ENCODE measurements around the gene CAV3.

DNA sequence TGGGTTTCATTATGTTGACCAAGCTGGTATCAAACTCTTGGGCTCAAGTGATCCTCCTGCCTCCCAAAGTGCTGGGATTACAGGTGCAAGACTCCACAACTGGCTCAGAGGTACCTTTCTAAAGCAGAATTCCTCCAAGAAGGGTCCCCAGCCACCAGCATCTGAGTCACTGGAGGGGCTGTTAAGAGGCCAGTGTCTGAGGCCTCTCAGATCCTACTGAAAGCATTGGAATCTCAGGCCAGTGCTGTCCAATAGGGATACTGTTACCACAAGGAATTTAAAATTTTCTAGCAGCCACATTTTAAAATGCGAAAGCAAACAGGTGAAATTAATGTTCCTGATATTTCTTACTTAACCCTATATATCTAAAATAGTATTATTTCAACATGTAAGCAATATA is 1.3 kb downstream of the CAV3 start:
- TF ChIP-seq, protein P1, sequence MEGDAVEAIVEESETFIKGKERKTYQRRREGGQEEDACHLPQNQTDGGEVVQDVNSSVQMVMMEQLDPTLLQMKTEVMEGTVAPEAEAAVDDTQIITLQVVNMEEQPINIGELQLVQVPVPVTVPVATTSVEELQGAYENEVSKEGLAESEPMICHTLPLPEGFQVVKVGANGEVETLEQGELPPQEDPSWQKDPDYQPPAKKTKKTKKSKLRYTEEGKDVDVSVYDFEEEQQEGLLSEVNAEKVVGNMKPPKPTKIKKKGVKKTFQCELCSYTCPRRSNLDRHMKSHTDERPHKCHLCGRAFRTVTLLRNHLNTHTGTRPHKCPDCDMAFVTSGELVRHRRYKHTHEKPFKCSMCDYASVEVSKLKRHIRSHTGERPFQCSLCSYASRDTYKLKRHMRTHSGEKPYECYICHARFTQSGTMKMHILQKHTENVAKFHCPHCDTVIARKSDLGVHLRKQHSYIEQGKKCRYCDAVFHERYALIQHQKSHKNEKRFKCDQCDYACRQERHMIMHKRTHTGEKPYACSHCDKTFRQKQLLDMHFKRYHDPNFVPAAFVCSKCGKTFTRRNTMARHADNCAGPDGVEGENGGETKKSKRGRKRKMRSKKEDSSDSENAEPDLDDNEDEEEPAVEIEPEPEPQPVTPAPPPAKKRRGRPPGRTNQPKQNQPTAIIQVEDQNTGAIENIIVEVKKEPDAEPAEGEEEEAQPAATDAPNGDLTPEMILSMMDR (IDR thresholded peaks at IDR 0.05) = no peak
- no peak for TF ChIP-seq POLR2A (IDR thresholded peaks at IDR 0.05)
